ENCODE results near the gene KCNQ4. TPM values are rescaled to one million over a fixed set of nuclear protein-coding genes. Genes with fewer than 3 reads are reported as not detected.

Gene KCNQ4
- total RNA-seq, 1 experiment from 2014 or later, result 1.4 TPM

- Histone ChIP-seq H3K14ac (ENCODE audit: insufficient read depth, low read length) (no peak overlapping the region), H3K56ac (ENCODE audit: insufficient read length, low read depth, low read length) (no peak overlapping the region), H3T11ph (ENCODE audit: low read length) (no peak overlapping the region), H2BK120ac (ENCODE audit: low read depth, low read length, poor library complexity, severe bottlenecking) (no peak overlapping the region), H3K18ac (ENCODE audit: insufficient read length, low read depth, low read length) (no peak overlapping the region), H2BK15ac (ENCODE audit: low read depth, low read length) (no peak overlapping the region), H3K4me1 (ENCODE audit: insufficient read depth, low read length) (peaks cover 4% of the 10 kb centered on the region), H3K9me3 (ENCODE audit: control insufficient read depth, low read depth, low read length) (no peaks in the 10 kb centered on the region), H3K79me2 (ENCODE audit: insufficient read depth, low read length) (no peaks in the 10 kb centered on the region), H4K5ac (ENCODE audit: insufficient read length, low read depth, low read length) (no peak overlapping the region), H4K20me1 (ENCODE audit: control insufficient read depth, insufficient read depth, insufficient read length) (no peaks in the 10 kb centered on the region), H4K8ac (replicated peaks; ENCODE audit: insufficient read length, low read depth, low read length) (no peak overlapping the region), H3K9ac (ENCODE audit: extremely low read depth, insufficient read length, low read length) (no peak overlapping the region), H3K23ac (ENCODE audit: insufficient read length, low read depth, low read length) (no peak overlapping the region), H2AK5ac (ENCODE audit: insufficient read length, low read length) (no peak overlapping the region), H3K79me1 (ENCODE audit: insufficient read depth, low read depth, low read length, poor library complexity, severe bottlenecking) (no peaks in the 10 kb centered on the region), H3K4ac (ENCODE audit: low read depth, low read length) (no peak overlapping the region), H2BK20ac (ENCODE audit: low read depth, low read length, poor library complexity, severe bottlenecking) (no peak overlapping the region), H3K23me2 (ENCODE audit: insufficient read length, low read depth, low read length, poor library complexity, severe bottlenecking) (no peaks in the 10 kb centered on the region), H3K27me3 (ENCODE audit: insufficient read depth, low read length) (no peaks in the 10 kb centered on the region), H2AFZ (ENCODE audit: low read length) (no peak overlapping the region), H2BK12ac (ENCODE audit: insufficient read length, low read depth, low read length) (no peak overlapping the region), H3K27ac (ENCODE audit: insufficient read length, low read depth, low read length) (no peak overlapping the region), H3K4me2 (ENCODE audit: insufficient read depth, insufficient read length, low read length) (no peak overlapping the region), H2BK5ac (ENCODE audit: insufficient read length, low read length) (no peak overlapping the region), H4K91ac (ENCODE audit: insufficient read length, low read depth, low read length) (no peak overlapping the region)
- no peak overlapping the region for H3K4me3 Mint-ChIP-seq
- peaks cover 29 to 71% (median 61%) of the 10 kb centered on the region in 3 experiments; a peak in 6 of 7 replicates for H3K36me3 Mint-ChIP-seq (ENCODE audit: insufficient read depth in 1 of 3, low read depth in 3 of 3)
- H3K4me1 Mint-ChIP-seq, result peaks cover 16 to 28% of the 10 kb centered on the region in 2 experiments
- H3K27me3 Mint-ChIP-seq (ENCODE audit: low read depth), result no peaks in the 10 kb centered on the region
- WGBS (ENCODE audit: extremely low coverage, insufficient read length, low lambda C conversion rate), result no CpG with 5 or more reads among the region's 4 CpGs
- peak overlapping the region in 2 of 3 experiments; percentile 57 to 58; a peak in 4 of 7 replicates for H3K27ac Mint-ChIP-seq
- DNase-seq, result no peak
- TF ChIP-seq, protein P1, sequence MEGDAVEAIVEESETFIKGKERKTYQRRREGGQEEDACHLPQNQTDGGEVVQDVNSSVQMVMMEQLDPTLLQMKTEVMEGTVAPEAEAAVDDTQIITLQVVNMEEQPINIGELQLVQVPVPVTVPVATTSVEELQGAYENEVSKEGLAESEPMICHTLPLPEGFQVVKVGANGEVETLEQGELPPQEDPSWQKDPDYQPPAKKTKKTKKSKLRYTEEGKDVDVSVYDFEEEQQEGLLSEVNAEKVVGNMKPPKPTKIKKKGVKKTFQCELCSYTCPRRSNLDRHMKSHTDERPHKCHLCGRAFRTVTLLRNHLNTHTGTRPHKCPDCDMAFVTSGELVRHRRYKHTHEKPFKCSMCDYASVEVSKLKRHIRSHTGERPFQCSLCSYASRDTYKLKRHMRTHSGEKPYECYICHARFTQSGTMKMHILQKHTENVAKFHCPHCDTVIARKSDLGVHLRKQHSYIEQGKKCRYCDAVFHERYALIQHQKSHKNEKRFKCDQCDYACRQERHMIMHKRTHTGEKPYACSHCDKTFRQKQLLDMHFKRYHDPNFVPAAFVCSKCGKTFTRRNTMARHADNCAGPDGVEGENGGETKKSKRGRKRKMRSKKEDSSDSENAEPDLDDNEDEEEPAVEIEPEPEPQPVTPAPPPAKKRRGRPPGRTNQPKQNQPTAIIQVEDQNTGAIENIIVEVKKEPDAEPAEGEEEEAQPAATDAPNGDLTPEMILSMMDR (conservative IDR thresholded peaks at IDR 0.05), result no peak
- H3K9me3 Mint-ChIP-seq, result no peaks in the 10 kb centered on the region
Measured at GRCh38 chr1:40769815-40770214, 13.8 kb upstream of the KCNQ4 start.
